HL-60/S4 (cell line): ENCODE measurements around the gene NUP43.
"Not testable (repeated sequence)": the region's sequence is repeated elsewhere in the genome, so short reads cannot be mapped to it uniquely, and the experiment has no call there.

ENCODE experiments used
- in situ Hi-C: fragments of 300-500 bp; cut with MboI; formaldehyde crosslinking; loops from 2 replicates; pipeline ENCODE4 v1.14.3; 2022; ENCODE audit warnings: low sequenced_read_pairs

The NUP43 gene

DNA sequence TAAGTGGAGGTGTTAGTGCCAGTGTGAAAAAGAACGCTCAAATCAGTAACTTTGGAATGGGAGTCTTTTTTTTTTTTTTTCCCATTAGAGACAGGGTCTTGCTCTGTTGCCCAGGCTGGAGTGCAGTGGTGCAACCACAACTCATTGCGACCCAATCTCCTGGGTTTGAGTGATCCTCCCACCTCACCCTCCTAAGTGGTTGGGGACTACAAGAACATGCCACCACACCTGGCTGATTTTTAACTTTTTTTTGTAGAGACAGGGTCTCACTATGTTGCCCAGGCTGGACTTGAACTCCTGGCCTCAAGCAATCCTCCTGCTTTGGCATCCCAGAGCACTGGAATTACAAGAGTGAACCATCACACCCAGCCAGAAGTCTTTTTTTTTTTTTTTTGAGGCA is 48.2 kb downstream of the NUP43 start:
- in situ Hi-C loops, result no loop called here

DNA sequence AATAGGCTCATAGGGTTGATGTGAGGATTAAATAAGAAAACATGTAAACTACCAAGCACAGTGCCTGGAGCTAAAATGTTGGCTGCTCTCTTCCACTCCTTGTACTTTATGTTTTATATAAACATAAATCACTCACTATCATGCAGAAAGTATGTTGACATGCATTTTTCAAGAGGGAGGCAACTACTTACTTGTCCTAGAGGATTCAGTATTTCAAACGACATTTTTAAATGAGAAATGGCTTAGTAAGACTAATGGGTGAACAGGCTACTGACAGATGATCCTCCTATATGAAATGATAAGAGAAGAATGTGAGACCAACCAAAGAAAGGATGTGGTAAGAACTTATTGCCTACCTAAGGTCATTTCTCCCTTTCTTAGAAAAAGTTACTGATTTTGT is 49.4 kb downstream of the NUP43 start:
- in situ Hi-C loops, result no loop called here

GRCh38 chr6:149694921-149695320 is 51.4 kb downstream of the NUP43 start:
- in situ Hi-C loops, result no loop called here

- in situ Hi-C loops, result no loop called here
Measured at GRCh38 chr6:149691201-149691600, 55.1 kb downstream of the NUP43 start.

- in situ Hi-C loops, result no loop called here
Measured at GRCh38 chr6:149686230-149686629, 60.1 kb downstream of the NUP43 start.

DNA sequence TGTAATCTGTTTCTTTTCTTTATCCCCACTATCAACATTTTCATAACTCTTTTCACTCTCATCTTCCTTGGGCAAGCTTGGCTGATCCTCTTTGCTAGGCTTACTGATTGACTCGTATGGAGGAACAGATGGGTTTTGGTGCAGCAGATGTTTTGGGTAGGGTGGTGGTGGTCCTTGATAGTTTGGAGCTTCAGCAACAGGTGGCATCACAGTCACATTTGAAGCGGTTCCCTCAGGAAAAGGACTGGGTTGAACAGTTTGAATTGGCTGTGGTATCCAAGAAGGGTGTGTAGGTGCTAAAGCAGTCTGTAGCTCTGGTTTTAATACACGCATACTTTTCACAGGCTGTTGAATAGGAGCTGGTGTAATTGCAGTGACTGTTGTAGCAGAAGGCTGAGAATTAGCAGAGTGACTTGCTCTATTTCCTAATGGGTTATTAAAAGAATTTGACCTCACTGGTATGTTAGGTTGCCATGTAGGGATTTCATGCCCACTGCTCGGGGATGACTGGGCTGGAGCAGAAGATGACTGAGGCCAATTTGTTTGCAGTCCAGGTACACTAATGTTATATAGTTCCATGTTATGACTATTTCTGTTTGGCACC is 63.0 kb downstream of the NUP43 start:
- in situ Hi-C loops, result no loop called here

- in situ Hi-C loops, result not testable (repeated sequence)
Measured at GRCh38 chr6:149681845-149682244, 64.5 kb downstream of the NUP43 start.

DNA sequence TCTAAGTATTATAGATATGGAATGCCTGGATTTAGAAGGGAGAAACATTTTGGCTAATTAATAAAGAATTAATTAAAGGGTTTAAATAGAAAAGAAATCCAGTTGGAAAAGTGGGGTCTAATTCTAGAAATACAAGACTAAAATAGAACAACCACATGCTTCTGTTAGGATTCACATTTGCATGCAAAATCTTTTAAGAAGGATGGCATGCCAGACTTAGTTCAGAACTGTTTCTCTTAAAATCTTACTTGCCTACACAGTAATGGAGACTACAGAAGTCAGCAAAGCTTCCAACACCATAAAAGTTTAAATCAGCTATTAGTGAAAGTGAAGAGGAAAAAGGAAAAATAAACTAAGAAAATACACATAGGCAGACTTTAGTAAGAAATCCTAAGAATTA is 65.1 kb downstream of the NUP43 start:
- in situ Hi-C loops, result no loop called here

GRCh38 chr6:149680503-149680902 is 65.8 kb downstream of the NUP43 start:
- in situ Hi-C loops, result no loop called here
